Progenitor cell of endocrine pancreas (in vitro differentiated cells): ENCODE results near the gene PIGR. TPM values are rescaled to one million over a fixed set of nuclear protein-coding genes. Genes with fewer than 3 reads are reported as not detected.
A peak's percentile ranks its signal among the peaks of the same experiment; 100 is the strongest.

Experiments used
- DNase-seq: peaks from one replicate; pipeline ENCODE4 v3.0.0; 2021; ENCODE audit warnings: low spot score; ENCODE audit not compliant: unreplicated experiment
- H3K27ac Mint-ChIP-seq: 2 replicates; pipeline ENCODE4 v1.8.0; 2021; ENCODE audit warnings: mild to moderate bottlenecking, moderate library complexity, mixed read lengths
- H3K27me3 Mint-ChIP-seq: 2 replicates; pipeline ENCODE4 v1.8.0; 2021; ENCODE audit warnings: mixed read lengths
- H3K36me3 Mint-ChIP-seq: 2 replicates; pipeline ENCODE4 v1.8.0; 2022; ENCODE audit warnings: mixed read lengths; ENCODE audit not compliant: insufficient read depth
- H3K4me1 Mint-ChIP-seq: 2 replicates; pipeline ENCODE4 v1.8.0; 2021; ENCODE audit warnings: low read depth, mixed read lengths
- H3K4me3 Mint-ChIP-seq: 2 replicates; pipeline ENCODE4 v1.8.0; 2021; ENCODE audit warnings: low read depth, mild to moderate bottlenecking, moderate library complexity, mixed read lengths
- H3K9me3 Mint-ChIP-seq: 2 replicates; pipeline ENCODE4 v1.8.0; 2021; ENCODE audit warnings: low read depth, mixed read lengths
- total RNA-seq: library from RNA; stranded (reverse); gene quantifications from 2 replicates; pipeline ENCODE4 v1.2.1, GENCODE V29; 2021
- TF ChIP-seq, protein P1 (sequence below): fragments of 200-600 bp; sonication (generic); IDR thresholded peaks from one replicate; pipeline ENCODE4 v1.5.0; 2021; ENCODE audit warnings: antibody characterized with exemption, mild to moderate bottlenecking; ENCODE audit not compliant: unreplicated experiment

The PIGR gene
- total RNA-seq, 1 donor from 2014 or later = not detected

DNA sequence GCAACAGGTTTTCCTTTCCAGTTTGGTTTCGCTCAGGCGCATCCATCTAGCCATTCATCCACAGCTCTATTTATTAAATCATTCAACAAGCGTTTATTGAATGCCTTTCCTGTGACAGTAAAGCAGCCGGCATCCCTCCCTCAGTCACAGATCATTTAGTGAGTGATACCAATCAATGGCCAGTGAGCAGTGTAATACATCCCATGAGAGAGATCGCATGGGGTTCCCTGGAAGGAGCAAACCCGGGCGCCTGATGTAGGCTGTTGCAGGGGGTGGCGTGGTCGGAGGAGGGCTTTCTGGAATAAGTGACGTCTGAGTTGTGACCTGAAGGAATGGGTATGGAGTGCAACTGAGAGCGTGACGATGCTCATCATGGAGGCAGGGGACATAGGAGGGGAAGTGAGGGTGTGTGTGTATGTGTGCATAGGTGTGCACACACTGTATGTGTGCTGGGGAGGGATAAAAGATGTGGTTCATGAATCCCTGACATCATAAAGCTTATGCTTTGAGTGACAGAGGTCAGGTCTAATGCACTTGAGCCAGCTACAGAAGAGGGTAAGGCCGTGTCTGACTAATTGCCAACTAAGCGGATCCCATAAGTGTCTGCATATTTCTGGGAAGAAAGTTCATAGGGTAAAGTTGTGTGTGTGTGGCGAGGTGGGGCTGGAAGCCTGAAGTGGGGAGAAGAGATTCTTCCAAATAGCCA is 31.1 kb downstream of the PIGR start:
- TF ChIP-seq, protein P1, sequence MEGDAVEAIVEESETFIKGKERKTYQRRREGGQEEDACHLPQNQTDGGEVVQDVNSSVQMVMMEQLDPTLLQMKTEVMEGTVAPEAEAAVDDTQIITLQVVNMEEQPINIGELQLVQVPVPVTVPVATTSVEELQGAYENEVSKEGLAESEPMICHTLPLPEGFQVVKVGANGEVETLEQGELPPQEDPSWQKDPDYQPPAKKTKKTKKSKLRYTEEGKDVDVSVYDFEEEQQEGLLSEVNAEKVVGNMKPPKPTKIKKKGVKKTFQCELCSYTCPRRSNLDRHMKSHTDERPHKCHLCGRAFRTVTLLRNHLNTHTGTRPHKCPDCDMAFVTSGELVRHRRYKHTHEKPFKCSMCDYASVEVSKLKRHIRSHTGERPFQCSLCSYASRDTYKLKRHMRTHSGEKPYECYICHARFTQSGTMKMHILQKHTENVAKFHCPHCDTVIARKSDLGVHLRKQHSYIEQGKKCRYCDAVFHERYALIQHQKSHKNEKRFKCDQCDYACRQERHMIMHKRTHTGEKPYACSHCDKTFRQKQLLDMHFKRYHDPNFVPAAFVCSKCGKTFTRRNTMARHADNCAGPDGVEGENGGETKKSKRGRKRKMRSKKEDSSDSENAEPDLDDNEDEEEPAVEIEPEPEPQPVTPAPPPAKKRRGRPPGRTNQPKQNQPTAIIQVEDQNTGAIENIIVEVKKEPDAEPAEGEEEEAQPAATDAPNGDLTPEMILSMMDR = no peak
- no peaks in the 10 kb centered on the region for H3K4me1 Mint-ChIP-seq
- peaks cover 66% of the 10 kb centered on the region for H3K27me3 Mint-ChIP-seq

DNA sequence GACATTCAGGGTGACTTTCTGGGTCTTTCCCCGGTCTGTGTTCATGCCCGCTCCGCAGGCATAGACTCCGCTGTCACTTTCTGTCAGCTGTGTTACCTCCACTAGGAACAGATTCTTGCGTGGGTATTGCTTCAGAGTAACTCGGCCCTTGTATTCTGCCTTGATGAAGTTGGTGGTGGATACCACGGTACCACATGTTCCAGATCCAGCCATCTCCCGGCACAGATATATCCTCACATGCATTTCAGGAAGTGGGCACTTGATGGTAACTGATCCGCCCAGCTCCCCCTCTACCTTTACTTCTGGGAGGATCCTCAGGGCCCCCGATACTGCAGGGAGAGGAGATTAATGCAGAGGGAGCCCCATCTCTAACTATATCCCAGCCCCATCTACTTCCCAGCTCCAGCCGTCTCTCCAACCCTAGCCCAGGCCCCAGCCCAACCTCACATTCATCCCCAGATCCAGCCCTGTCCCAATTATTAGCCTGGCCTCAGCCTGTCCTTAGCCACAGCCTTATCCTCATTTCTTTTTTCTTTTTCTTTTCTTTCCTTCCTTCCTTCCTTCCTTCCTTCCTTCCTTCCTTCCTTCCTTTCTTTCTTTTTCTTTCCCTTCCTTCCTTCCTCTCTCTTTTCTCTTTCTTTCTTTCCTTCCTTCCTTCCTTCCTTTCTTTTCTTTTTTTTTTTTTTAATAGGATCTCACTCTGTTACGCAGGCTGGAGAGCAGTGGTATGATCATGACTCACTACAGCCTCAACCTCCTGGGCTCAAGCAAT is 32.3 kb downstream of the PIGR start:
- no peaks in the 10 kb centered on the region for H3K9me3 Mint-ChIP-seq
- no peaks in the 10 kb centered on the region for H3K36me3 Mint-ChIP-seq
- H3K4me1 Mint-ChIP-seq = peaks cover 1% of the 10 kb centered on the region
- H3K27me3 Mint-ChIP-seq = peaks cover 72% of the 10 kb centered on the region
- TF ChIP-seq, protein P1 = no peak
- no peak for DNase-seq
- no peak overlapping the region for H3K27ac Mint-ChIP-seq
- no peak overlapping the region for H3K4me3 Mint-ChIP-seq

More for the DNA sequence above, 31.1 kb downstream of the PIGR start:
- H3K27ac Mint-ChIP-seq = no peak overlapping the region
- no peaks in the 10 kb centered on the region for H3K36me3 Mint-ChIP-seq
- H3K4me3 Mint-ChIP-seq = no peak overlapping the region
- no peak for DNase-seq
- no peaks in the 10 kb centered on the region for H3K9me3 Mint-ChIP-seq

DNA sequence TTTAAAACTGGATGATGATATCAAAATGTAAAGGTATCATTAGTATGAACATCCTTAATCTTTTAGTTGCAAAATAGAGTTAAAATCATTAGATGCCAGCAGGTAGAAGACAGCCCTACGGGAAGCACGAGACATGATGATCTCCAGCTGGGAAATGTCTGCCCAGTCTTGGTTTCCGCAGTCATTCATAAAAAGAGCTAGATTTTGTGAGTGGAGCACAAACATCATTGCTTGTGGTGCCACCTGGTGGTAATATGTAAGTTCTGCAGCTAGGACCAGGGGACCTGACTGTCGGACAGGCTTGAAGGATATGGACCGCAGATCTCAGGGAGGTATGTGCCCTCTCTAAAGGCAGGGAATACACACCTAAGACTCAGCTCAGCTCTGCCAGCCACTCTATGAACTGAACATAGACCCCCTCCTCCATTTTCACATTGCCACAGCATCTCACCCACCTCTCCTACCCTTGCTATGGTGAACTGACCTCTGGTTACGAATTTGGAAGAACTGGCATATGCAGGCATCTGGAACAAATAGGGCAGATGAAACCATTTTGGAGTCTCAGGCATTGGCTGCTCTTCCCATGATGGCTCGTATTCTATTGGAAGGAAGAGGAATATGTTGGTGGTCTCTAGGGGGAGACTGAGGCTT is 33.7 kb downstream of the PIGR start:
- no peaks in the 10 kb centered on the region for H3K36me3 Mint-ChIP-seq
- no peak overlapping the region for H3K4me3 Mint-ChIP-seq
- peaks cover 4% of the 10 kb centered on the region for H3K4me1 Mint-ChIP-seq
- DNase-seq = peak; percentile 49
- no peaks in the 10 kb centered on the region for H3K9me3 Mint-ChIP-seq
- H3K27me3 Mint-ChIP-seq = peaks cover 78% of the 10 kb centered on the region
- TF ChIP-seq, protein P1 = peak; percentile 78
- H3K27ac Mint-ChIP-seq = no peak overlapping the region

DNA sequence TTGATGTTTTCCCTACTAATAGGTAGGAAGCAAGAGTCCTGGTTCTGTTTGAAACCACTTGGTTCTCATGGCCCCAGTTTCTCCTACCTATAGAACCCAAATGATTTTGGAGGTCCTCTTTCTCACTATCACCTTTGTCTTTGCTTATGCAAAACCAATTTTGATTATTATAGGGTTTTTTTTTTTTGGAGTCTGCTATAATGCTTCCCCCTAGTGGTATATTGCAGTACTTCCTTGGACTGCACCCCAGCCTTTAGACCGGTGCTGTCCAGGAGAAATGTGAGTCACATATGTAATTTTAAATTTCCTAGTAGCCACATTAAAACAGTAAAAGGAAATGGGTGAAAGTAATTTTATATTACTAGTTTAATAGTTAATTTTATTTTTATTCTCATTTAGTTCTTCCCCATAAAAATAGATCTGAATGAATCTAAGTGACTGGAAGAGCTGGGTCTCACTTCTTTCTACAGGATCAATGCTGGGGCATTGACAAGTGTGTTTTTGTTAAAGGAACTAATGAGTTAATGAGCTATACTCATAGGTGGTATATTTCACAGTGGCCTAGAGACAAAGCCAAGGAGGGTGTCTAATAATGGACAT is 35.1 kb downstream of the PIGR start:
- Mint-ChIP-seq H3K4me1 (peaks cover 4% of the 10 kb centered on the region), H3K27me3 (peaks cover 85% of the 10 kb centered on the region), H3K27ac (no peak overlapping the region), H3K36me3 (no peaks in the 10 kb centered on the region), H3K9me3 (no peaks in the 10 kb centered on the region), H3K4me3 (no peak overlapping the region)
- no peak for DNase-seq
- TF ChIP-seq, protein P1 = peak; percentile 94

DNA sequence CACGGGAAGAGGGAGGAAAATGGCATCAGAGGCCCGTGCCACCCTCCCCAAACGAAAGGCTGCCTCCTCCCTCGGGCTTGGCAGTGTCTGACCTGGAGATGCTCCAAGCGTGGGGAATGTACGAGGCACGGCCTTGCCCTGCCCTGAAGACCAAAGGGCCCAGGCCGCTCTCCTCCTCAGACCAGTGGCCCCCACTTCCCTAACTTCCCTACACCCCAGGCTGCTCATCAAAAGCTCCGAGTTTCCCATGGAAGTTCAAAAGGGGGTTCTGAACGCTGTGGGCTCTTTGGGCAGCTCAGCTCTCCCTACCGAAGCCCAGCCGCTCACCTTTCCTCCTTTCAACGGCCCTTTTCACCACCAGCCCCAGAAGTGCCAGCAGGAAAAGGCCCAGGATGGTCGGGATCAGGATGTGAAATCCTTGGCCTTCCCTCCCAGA is 36.4 kb downstream of the PIGR start:
- TF ChIP-seq, protein P1 = no peak
- no peak overlapping the region for H3K27ac Mint-ChIP-seq
- DNase-seq = no peak
- H3K36me3 Mint-ChIP-seq = no peaks in the 10 kb centered on the region
- peaks cover 85% of the 10 kb centered on the region for H3K27me3 Mint-ChIP-seq
- no peaks in the 10 kb centered on the region for H3K9me3 Mint-ChIP-seq
- H3K4me3 Mint-ChIP-seq = peak overlapping the region; percentile 33
- peaks cover 4% of the 10 kb centered on the region for H3K4me1 Mint-ChIP-seq
